PC-3 (cell line): ENCODE results near the gene ARID5B. TPM values are rescaled to one million over a fixed set of nuclear protein-coding genes. Genes with fewer than 3 reads are reported as not detected.
A peak's percentile ranks its signal among the peaks of the same experiment; 100 is the strongest.

ENCODE experiments used
- ATAC-seq: fragments of 200-7000 bp; cut with Tn5 transposase; 2 replicates; pipeline ENCODE4 v1.9.1; 2020; ENCODE audit warnings: mild to moderate bottlenecking, moderate library complexity
- BruUV-seq: library from RNA; stranded (reverse); fragments of 400-500 nt; replicated peaks from 2 replicates; lab custom pipeline; 2021; lab: Mats Ljungman, UMichigan
- CTCF ChIA-PET: fragments of 300-600 bp; sonication (Branson Sonifier 250); formaldehyde crosslinking; loops from one replicate; lab custom pipeline; 2022; ENCODE audit warnings: antibody characterized with exemption; lab: Charles Lee
- POLR2A ChIA-PET: fragments of 300-600 bp; sonication (Branson Sonifier 250); formaldehyde crosslinking; loops from one replicate; lab custom pipeline; 2022; ENCODE audit warnings: antibody characterized with exemption; ENCODE audit not compliant: unreplicated experiment; lab: Charles Lee
- DNase-seq: peaks from one replicate; pipeline ENCODE4 v3.0.0-alpha.2; 2015
- H2AFZ ChIP-seq: fragments of 300-600 bp; sonication (generic); 2 replicates; pipeline ENCODE4 v1.6.0; 2016; ENCODE audit warnings: antibody characterized with exemption, low read length
- H3F3A ChIP-seq: fragments of 300-600 bp; sonication (generic); one replicate; pipeline ENCODE4 v1.6.0; 2017; ENCODE audit warnings: antibody characterized with exemption, low read length, control low read depth, mild to moderate bottlenecking; ENCODE audit not compliant: unreplicated experiment
- H3K27ac ChIP-seq: fragments of 300-600 bp; sonication (generic); 2 replicates; pipeline ENCODE4 v1.5.1; 2016; ENCODE audit warnings: mild to moderate bottlenecking, low read length
- H3K27me3 ChIP-seq: fragments of 300-600 bp; sonication (generic); 2 replicates; pipeline ENCODE4 v1.6.1; 2016; ENCODE audit warnings: low read length, mixed read lengths
- H3K36me3 ChIP-seq: fragments of 300-600 bp; sonication (generic); 2 replicates; pipeline ENCODE4 v1.6.1; 2016; ENCODE audit warnings: low read depth, mixed run types, low read length, mixed read lengths
- H3K4me1 ChIP-seq: fragments of 300-600 bp; sonication (generic); 2 replicates; pipeline ENCODE4 v1.5.1; 2016; ENCODE audit warnings: low read length; ENCODE audit not compliant: insufficient read depth
- H3K4me2 ChIP-seq: fragments of 300-600 bp; sonication (generic); 2 replicates; pipeline ENCODE4 v1.6.0; 2016; ENCODE audit warnings: low read length
- H3K4me3 ChIP-seq: fragments of 300-600 bp; sonication (generic); 2 replicates; pipeline ENCODE4 v1.5.1; 2016; ENCODE audit warnings: mild to moderate bottlenecking, low read length, mixed read lengths
- H3K79me2 ChIP-seq: fragments of 300-600 bp; sonication (generic); 2 replicates; pipeline ENCODE4 v1.6.1; 2017; ENCODE audit warnings: low read length, mixed read lengths
- H3K9ac ChIP-seq: fragments of 300-600 bp; sonication (generic); 2 replicates; pipeline ENCODE4 v1.6.0; 2016; ENCODE audit warnings: mild to moderate bottlenecking, low read length
- H3K9me2 ChIP-seq: fragments of 300-600 bp; sonication (generic); replicated peaks from 2 replicates; pipeline ENCODE4 v1.6.1; 2016; ENCODE audit warnings: mixed run types, low read length, mixed read lengths
- H3K9me3 ChIP-seq: fragments of 300-600 bp; sonication (generic); 2 replicates; pipeline ENCODE4 v1.6.1; 2016; ENCODE audit warnings: low read length, mixed read lengths
- H4K20me1 ChIP-seq: fragments of 300-600 bp; sonication (generic); 2 replicates; pipeline ENCODE4 v1.6.1; 2016; ENCODE audit warnings: low read length, mixed read lengths
- EZH2 ChIP-seq: fragments of 300-600 bp; sonication (generic); IDR thresholded peaks from one replicate; pipeline ENCODE4 v1.6.1; 2017; ENCODE audit warnings: antibody characterized with exemption, mild to moderate bottlenecking, low read length; ENCODE audit not compliant: unreplicated experiment
- EZH2phosphoT487 ChIP-seq: fragments of 300-600 bp; sonication (generic); IDR thresholded peaks from 2 replicates; pipeline ENCODE4 v1.6.1; 2018; ENCODE audit warnings: mild to moderate bottlenecking, antibody characterized with exemption, low read length, borderline replicate concordance
- intact Hi-C: fragments of 100-400 bp; cut with micrococcal nuclease; formaldehyde crosslinking; loops from 2 replicates; pipeline ENCODE4 v1.9.0; 2023
- total RNA-seq: library from RNA; depleted of rRNA; stranded (reverse); fragments of >200 nt; gene quantifications from 2 replicates; pipeline ENCODE4 v1.2.3, GENCODE V29; 2014
- TF ChIP-seq, protein P1 (sequence below): fragments of 300-600 bp; sonication (generic); conservative IDR thresholded peaks from 2 replicates; pipeline ENCODE4 v1.5.1; 2017; ENCODE audit warnings: antibody characterized with exemption, low read depth, mild to moderate bottlenecking, low read length

Gene ARID5B
- total RNA-seq, 1 experiment from 2014 or later, result 26.4 TPM

DNA sequence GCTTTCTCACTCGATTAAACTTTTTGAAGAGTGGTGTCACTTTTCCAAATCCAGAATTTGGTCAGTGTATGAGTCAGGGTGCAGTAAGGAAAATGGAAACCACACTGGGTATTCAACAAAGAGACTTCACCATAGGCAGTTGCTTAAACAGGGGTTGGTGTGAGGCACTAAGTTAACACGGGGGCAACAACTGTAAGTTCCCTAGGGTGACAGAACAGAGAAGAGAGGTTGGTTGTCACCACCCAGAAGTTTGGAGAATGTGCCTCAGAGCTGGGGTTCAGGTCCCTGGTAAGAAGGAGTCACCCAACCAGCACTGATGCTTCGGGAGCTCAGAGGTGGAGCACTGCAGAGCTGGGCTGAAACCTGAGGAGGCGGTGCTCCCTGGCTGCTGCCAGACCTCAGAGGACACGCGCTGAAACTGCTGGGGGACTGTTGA is 170.4 kb downstream of the ARID5B start:
- CTCF ChIA-PET, result no interaction called here
- H3K4me1 ChIP-seq, result peaks cover 25% of the 10 kb centered on the region
- H3K4me2 ChIP-seq, result no peak overlapping the region
- H3K9me2 ChIP-seq, result no peaks in the 10 kb centered on the region
- no peak overlapping the region for H2AFZ ChIP-seq
- H4K20me1 ChIP-seq, result no peaks in the 10 kb centered on the region
- no peak overlapping the region for H3K4me3 ChIP-seq
- POLR2A ChIA-PET, result no interaction called here
- peaks cover 38% of the 10 kb centered on the region for H3K36me3 ChIP-seq
- no peaks in the 10 kb centered on the region for H3K79me2 ChIP-seq
- no peak for ATAC-seq
- H3K27ac ChIP-seq, result no peak overlapping the region
- no peak overlapping the region for H3K9ac ChIP-seq
- no TSS peak for BruUV-seq
- intact Hi-C loops, result no loop called here
- no peaks in the 10 kb centered on the region for H3K9me3 ChIP-seq
- TF ChIP-seq, protein P1, sequence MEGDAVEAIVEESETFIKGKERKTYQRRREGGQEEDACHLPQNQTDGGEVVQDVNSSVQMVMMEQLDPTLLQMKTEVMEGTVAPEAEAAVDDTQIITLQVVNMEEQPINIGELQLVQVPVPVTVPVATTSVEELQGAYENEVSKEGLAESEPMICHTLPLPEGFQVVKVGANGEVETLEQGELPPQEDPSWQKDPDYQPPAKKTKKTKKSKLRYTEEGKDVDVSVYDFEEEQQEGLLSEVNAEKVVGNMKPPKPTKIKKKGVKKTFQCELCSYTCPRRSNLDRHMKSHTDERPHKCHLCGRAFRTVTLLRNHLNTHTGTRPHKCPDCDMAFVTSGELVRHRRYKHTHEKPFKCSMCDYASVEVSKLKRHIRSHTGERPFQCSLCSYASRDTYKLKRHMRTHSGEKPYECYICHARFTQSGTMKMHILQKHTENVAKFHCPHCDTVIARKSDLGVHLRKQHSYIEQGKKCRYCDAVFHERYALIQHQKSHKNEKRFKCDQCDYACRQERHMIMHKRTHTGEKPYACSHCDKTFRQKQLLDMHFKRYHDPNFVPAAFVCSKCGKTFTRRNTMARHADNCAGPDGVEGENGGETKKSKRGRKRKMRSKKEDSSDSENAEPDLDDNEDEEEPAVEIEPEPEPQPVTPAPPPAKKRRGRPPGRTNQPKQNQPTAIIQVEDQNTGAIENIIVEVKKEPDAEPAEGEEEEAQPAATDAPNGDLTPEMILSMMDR, result no peak
- no peak for TF ChIP-seq EZH2
- TF ChIP-seq EZH2phosphoT487, result no peak
- H3K27me3 ChIP-seq, result no peaks in the 10 kb centered on the region
- peaks cover 6% of the 10 kb centered on the region for H3F3A ChIP-seq
- DNase-seq, result peak; percentile 59

DNA sequence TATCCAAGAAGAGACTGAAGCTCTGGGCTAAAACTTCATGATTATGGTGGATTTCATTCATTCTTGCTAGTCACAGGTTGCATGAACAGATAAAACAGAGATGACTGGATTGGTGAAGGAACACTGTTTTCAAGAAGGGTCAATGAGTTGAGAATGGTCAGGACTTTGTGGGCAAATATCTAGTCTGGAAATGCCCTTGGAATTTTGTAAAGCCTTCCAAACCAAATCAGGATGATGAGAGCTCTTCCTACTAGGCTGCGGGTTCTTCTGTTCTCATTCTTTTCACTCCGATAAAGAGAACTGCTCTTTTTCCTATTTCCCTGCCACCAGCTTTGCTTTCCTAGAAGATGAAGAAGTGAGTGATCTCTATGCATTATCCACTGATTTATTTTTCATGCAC is 171.4 kb downstream of the ARID5B start:
- ChIA-PET CTCF (interaction anchor here (0.5 to 0.7 kb wide), 2 partner anchors 35 to 192 kb away, joined by 3 read pairs; no protein-coding TSS in a partner anchor), POLR2A (interaction anchor here (1.0 kb wide), 1 partner anchor 23 kb away, joined by 7 read pairs; no protein-coding TSS in a partner anchor)
- DNase-seq (no peak), ATAC-seq (no peak)
- peaks cover 14% of the 10 kb centered on the region for H3F3A ChIP-seq
- H3K4me1 ChIP-seq, result peaks cover 34% of the 10 kb centered on the region
- intact Hi-C loops, result no loop called here
- H4K20me1 ChIP-seq, result no peaks in the 10 kb centered on the region
- no peak overlapping the region for H3K4me3 ChIP-seq
- no peak overlapping the region for H3K4me2 ChIP-seq
- H3K9me2 ChIP-seq, result no peaks in the 10 kb centered on the region
- TF ChIP-seq, protein P1, result no peak
- no peak for TF ChIP-seq EZH2
- TF ChIP-seq EZH2phosphoT487, result no peak
- H3K27ac ChIP-seq, result no peak overlapping the region
- no peaks in the 10 kb centered on the region for H3K9me3 ChIP-seq
- H3K36me3 ChIP-seq, result peaks cover 38% of the 10 kb centered on the region
- H3K9ac ChIP-seq, result no peak overlapping the region
- BruUV-seq, result no TSS peak
- no peaks in the 10 kb centered on the region for H3K79me2 ChIP-seq
- no peaks in the 10 kb centered on the region for H3K27me3 ChIP-seq
- H2AFZ ChIP-seq, result no peak overlapping the region

DNA sequence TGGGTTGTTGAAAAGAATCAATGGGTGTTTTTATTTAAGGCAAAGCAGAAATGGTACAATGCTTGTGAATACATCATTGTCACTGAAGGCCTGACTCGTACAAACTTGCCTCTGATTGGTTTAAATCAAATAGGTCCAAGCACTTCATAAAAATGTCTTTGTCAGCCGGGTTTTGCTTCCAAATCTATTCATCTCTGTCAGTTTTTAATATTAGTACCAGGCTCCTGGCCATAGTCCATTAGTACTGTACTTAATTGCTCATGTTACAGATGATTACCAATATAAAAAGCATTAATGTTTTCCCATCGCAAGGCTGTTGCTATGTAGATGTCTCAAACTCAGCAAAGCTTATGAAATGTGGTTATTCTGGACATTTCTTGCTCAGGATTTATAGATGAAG is 171.9 kb downstream of the ARID5B start:
- BruUV-seq, result no TSS peak
- ATAC-seq (no peak), DNase-seq (no peak)
- ChIA-PET CTCF (interaction anchor here (1.0 kb wide), 1 partner anchor 168 kb away, joined by 4 read pairs; no protein-coding TSS in a partner anchor), POLR2A (interaction anchor here (0.7 to 1.0 kb wide), 3 partner anchors 24 to 131 kb away, joined by 4 to 10 read pairs (median 7); no protein-coding TSS in a partner anchor)
- TF ChIP-seq, protein P1, result no peak
- TF ChIP-seq EZH2phosphoT487 (no peak), EZH2 (no peak)
- intact Hi-C loops, result no loop called here
- H3K9me3 ChIP-seq, result no peaks in the 10 kb centered on the region
- peaks cover 14% of the 10 kb centered on the region for H3F3A ChIP-seq
- H3K36me3 ChIP-seq, result peaks cover 38% of the 10 kb centered on the region
- peaks cover 39% of the 10 kb centered on the region for H3K4me1 ChIP-seq
- H3K27me3 ChIP-seq, result no peaks in the 10 kb centered on the region
- H3K79me2 ChIP-seq, result no peaks in the 10 kb centered on the region
- H3K4me2 ChIP-seq, result no peak overlapping the region
- no peak overlapping the region for H3K27ac ChIP-seq
- no peak overlapping the region for H3K9ac ChIP-seq
- no peaks in the 10 kb centered on the region for H4K20me1 ChIP-seq
- no peak overlapping the region for H2AFZ ChIP-seq
- H3K4me3 ChIP-seq, result no peak overlapping the region
- 0 out of 2 replicates have a peak, but pooled peaks cover 2% of the 10 kb centered on the region for H3K9me2 ChIP-seq
